ENCODE data around the gene ZNF311. TPM values are rescaled to one million over a fixed set of nuclear protein-coding genes. Genes with fewer than 3 reads are reported as not detected.

The ZNF311 gene
- total RNA-seq, 4 donors from 2014 or later: 1.0 to 2.0 (median 1.6) TPM

DNA sequence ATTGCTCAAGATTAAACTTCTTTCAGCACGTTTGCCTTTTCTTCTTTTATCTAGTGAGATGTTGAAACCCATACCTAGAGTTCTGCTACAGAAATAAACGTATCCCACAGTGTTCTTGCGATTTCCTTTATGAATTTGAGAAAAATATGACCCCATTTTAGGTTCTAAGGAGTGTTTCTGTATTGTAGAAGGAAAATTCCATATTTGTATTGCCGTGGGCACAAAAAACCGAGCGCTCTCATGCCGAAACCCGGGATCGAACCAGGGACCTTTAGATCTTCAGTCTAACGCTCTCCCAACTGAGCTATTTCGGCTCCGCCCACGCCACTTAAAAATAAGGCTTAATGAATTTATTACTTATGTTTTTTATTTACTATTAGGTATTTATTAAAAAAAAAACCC lies 23.7 kb downstream of the ZNF311 start:
- TF ChIP-seq, protein P1, sequence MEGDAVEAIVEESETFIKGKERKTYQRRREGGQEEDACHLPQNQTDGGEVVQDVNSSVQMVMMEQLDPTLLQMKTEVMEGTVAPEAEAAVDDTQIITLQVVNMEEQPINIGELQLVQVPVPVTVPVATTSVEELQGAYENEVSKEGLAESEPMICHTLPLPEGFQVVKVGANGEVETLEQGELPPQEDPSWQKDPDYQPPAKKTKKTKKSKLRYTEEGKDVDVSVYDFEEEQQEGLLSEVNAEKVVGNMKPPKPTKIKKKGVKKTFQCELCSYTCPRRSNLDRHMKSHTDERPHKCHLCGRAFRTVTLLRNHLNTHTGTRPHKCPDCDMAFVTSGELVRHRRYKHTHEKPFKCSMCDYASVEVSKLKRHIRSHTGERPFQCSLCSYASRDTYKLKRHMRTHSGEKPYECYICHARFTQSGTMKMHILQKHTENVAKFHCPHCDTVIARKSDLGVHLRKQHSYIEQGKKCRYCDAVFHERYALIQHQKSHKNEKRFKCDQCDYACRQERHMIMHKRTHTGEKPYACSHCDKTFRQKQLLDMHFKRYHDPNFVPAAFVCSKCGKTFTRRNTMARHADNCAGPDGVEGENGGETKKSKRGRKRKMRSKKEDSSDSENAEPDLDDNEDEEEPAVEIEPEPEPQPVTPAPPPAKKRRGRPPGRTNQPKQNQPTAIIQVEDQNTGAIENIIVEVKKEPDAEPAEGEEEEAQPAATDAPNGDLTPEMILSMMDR (IDR thresholded peaks at IDR 0.05): peak in 2 of 6 experiments; percentile 1 to 2
- no peak for TF ChIP-seq POLR2A (IDR thresholded peaks at IDR 0.05)
- peak; percentile 61 for DNase-seq
- peaks cover 0 to 6% of the 10 kb centered on the region in 2 donors for H3K4me1 ChIP-seq
- H3K9me3 ChIP-seq: no peaks in the 10 kb centered on the region
- H3K4me3 ChIP-seq (replicated peaks in 1 of 3): peak overlapping the region; percentile 0 to 97 (median 38)
- no peaks in the 10 kb centered on the region for H3K27me3 ChIP-seq
- peak overlapping the region; percentile 75 to 85 (median 81) for H3K27ac ChIP-seq
- H3K36me3 ChIP-seq: no peaks in the 10 kb centered on the region
- intact Hi-C loops (cut with DNase I): loop anchor here (5.0 kb wide), 1 partner anchor 39 kb away; no protein-coding TSS in a partner anchor
- WGBS, 2 donors: 1 to 2% methylated on average over 13 of the region's 13 CpGs

DNA sequence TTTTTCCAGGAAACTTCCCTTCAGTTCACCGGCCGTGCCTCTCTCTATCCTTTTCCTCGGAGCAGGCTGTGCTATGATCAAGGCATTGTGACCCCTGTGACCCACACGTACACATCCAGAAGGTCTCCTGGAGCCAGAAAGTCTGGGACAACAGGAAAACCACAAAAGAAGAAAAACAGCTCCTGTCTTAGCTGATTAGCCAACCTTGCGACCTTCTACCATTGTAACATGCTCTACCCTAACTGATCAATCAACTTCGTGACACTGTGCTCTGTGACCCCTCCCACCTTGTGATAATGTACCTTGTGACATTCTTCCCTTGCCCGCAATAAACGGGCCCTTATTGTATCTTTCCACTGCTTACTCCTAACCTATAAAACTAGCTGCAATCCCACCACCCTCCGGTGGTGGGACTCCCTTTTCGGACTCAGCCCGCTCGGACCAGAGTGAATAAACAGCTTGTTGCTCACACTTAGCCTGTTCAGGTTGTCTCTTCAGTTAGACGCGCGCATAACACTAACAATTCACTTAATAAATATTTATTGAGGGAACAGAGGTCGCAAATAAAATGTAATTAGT lies 24.2 kb downstream of the ZNF311 start:
- no peaks in the 10 kb centered on the region for H3K27me3 ChIP-seq
- no peaks in the 10 kb centered on the region for H3K9me3 ChIP-seq
- peak; percentile 48 to 53 for DNase-seq
- no peak for TF ChIP-seq POLR2A (IDR thresholded peaks at IDR 0.05)
- TF ChIP-seq, protein P1 (IDR thresholded peaks at IDR 0.05): peak in 4 of 6 experiments; percentile 15 to 45 (median 24)
- intact Hi-C loops (cut with DNase I): loop anchor here (5.0 kb wide), 1 partner anchor 39 kb away; no protein-coding TSS in a partner anchor
- no peaks in the 10 kb centered on the region for H3K36me3 ChIP-seq
- H3K4me1 ChIP-seq: peaks cover 0 to 6% of the 10 kb centered on the region in 2 donors
- H3K4me3 ChIP-seq (replicated peaks in 1 of 3): peak overlapping the region; percentile 0 to 38 (median 0)
- 4% methylated on average over 16 of the region's 16 CpGs for WGBS, 2 donors
- H3K27ac ChIP-seq: peak overlapping the region in 2 of 3 donors; percentile 30 to 81

DNA sequence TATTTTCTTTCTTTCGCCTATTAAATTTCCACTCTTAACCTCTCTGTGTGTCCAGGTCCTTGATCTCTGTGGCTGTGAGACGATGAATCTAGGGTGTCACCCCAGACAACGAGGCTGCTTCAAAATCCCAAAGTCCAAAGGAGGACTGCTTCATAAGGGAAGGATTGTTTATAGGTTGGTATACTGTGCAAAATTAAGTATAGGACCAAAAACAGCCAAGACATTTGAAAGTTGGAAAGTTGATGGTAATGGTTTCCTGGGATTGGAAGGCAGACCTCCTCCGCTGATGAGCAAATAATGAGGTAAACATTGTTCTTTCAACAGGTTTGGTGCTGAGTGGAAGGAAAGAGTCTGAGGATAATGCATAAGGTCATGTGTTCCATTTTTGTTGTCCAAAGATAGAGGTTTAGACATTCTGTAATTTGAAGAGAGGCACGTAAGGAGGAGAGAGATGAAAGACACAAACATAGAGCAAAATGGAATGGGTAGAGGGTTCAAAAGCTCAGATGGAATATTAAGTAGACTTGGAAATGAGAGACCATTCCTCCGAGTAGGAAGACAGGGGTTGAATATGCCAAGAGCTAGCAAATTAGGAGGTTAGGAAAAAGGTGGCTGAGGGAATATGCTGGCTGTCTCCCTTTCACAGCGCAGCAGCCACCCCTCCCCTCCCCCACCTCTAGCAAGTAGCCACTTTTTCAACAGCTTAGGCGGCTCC lies 24.8 kb downstream of the ZNF311 start:
- 66 to 70% methylated on average over 8 of the region's 8 CpGs for WGBS, 2 donors
- Histone ChIP-seq H3K4me1 (peaks cover 0 to 6% of the 10 kb centered on the region in 2 donors), H3K27me3 (no peaks in the 10 kb centered on the region), H3K4me3 (replicated peaks in 1 of 3) (peak overlapping the region in 1 of 3 donors; percentile 38), H3K36me3 (no peaks in the 10 kb centered on the region), H3K9me3 (no peaks in the 10 kb centered on the region), H3K27ac (peak overlapping the region in 2 of 3 donors; percentile 30 to 81)
- DNase-seq: no peak
- intact Hi-C loops (cut with DNase I): loop anchor here (5.0 kb wide), 1 partner anchor 38 kb away; no protein-coding TSS in a partner anchor
- no peak for TF ChIP-seq POLR2A (IDR thresholded peaks at IDR 0.05)

DNA sequence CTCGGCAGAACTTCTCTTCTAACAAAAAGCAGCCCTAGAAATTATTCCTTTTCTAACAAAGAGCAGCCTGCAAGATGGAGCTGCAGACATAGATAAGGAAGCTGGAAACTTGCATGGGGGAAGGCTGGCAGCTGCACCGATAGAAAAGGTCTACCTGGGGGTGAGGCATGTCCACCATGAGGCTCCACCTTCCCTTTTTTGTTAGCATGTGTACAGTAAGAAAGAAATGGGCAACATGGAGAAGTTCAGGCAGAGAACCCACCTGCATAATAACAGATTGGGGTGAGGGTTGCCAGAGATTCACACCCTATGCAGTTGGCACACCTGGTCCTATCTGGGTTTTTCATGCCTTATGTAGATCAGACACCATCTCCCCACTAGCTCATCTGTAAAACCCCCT lies 25.4 kb downstream of the ZNF311 start:
- intact Hi-C loops (cut with DNase I): loop anchor here (5.0 kb wide), 1 partner anchor 37 kb away; no protein-coding TSS in a partner anchor
- Histone ChIP-seq H3K27me3 (no peaks in the 10 kb centered on the region), H3K27ac (no peak overlapping the region), H3K4me1 (peaks cover 0 to 6% of the 10 kb centered on the region in 2 donors), H3K9me3 (no peaks in the 10 kb centered on the region), H3K4me3 (replicated peaks in 1 of 3) (no peak overlapping the region), H3K36me3 (no peaks in the 10 kb centered on the region)
- TF ChIP-seq, protein P1 (IDR thresholded peaks at IDR 0.05): no peak
- TF ChIP-seq POLR2A (IDR thresholded peaks at IDR 0.05): no peak
- 68 to 80% methylated on average over 2 of the region's 2 CpGs for WGBS, 2 donors
- no peak for DNase-seq

DNA sequence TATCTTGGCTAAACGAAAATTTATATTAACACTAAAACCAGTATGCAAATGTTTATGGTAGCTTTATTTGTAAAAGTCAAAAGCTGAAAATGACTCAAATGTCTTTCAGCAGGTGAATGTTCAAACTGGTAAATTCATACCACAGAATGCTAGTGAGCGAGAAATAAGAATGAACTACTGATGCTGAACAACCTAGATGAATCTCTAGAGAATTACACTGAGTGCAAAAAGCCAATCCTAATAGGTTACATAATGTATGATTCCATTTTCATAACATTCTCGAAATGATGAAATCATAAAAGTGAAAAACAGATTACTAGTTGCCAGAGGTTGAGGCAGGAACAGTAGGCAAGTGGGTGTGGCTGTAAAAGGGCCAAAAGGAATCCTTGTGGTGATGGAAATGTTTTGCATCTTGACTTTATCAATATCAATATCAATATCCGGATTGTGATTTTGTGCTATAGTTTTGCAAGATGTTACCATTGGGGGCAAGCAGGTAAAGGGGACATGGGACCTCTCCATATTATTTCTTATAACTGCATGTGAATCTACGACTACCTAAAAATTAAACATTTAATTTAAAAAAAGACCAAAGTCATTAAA lies 26.1 kb downstream of the ZNF311 start:
- Histone ChIP-seq H3K36me3 (no peaks in the 10 kb centered on the region), H3K4me1 (peaks cover 0 to 6% of the 10 kb centered on the region in 2 donors), H3K27me3 (no peaks in the 10 kb centered on the region), H3K4me3 (replicated peaks in 1 of 3) (no peak overlapping the region), H3K27ac (no peak overlapping the region), H3K9me3 (no peaks in the 10 kb centered on the region)
- no peak for DNase-seq
- TF ChIP-seq, protein P1 (IDR thresholded peaks at IDR 0.05): no peak
- TF ChIP-seq POLR2A (IDR thresholded peaks at IDR 0.05): no peak
- 91 to 95% methylated on average over 5 of the region's 5 CpGs for WGBS, 2 donors
- intact Hi-C loops (cut with DNase I): no loop called here

All from thyroid gland (tissue), 4 donors.